GM21447 (cell line): ENCODE measurements around the gene SKAP2.

Experiments used
- ATAC-seq: cut with Tn5 transposase; IDR thresholded peaks from one replicate; pipeline ENCODE4 v1.9.1; 2021; ENCODE audit not compliant: unreplicated experiment

Gene SKAP2

GRCh38 chr7:26668821-26669220 lies 195.6 kb downstream of the SKAP2 start:
- no peak for ATAC-seq

DNA sequence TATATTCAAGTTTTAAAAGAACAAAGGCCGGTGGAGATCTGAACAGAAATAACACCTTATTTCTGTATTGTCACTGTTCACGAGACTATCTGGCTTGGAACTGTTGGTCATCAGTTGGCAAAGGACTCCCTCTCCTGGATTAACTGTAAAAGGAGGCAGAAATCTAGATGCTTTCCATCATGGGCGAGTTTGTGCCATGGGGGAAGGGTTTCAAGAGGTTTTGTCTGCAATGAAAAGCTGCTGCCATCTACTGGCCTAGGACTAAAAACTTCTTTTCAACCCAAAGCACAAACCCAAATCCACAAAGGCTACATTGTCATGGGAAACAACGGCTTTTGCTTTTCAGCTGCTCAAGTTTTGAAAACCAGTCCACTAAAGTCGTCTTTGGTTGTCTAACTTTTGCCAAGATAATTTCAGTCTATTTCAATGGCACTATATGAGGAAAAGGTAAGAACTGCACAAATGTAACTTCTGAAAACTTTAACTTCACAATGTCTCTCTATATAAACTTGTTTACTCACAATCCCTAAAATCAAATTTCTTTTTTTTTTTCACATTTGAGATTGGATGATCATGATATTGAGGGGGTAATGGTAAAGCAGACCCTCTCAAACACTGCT lies 196.8 kb downstream of the SKAP2 start:
- peak; percentile 66 for ATAC-seq

- no peak for ATAC-seq
These were observed 199.5 kb downstream of the SKAP2 start for GRCh38 chr7:26664735-26665416.

DNA sequence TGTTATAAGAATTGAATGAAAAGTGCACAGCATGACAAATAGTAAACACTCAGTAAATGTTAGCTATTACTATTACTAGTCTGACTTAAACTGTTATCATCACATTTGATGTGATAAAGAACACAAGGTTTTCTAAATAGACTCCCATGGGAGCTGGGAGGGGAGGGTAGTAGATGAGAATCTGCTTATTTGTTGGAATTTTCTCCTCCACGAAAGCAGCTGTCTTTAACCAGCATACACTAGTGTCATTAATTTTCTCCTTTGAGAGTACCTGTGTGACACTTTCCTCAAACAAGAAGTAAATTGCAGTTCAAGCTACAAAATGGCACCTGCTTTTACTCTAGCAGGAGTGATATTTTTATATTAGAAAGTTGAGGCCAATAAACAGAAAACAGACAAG lies 200.1 kb downstream of the SKAP2 start:
- no peak for ATAC-seq

DNA sequence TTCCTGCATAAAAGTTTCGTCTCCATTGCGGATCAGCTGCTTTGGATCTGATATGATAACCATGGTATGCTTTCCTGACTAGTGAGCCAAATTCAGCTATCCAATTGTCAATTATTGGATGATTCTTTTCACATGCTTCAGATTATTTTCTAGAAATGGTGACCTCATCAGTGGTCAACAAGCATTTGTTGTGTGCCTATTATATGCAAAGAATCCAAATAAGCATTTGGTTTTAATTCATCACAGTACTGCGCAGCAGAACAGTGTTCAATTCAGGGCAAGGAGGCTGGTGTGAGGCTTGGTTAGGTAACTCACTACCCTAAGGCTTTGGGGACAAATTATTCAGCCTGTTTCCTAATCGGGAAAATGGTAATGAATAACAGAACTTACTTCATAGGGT lies 200.5 kb downstream of the SKAP2 start:
- no peak for ATAC-seq

- no peak for ATAC-seq
These were observed 201.7 kb downstream of the SKAP2 start for GRCh38 chr7:26662646-26663045.

- no peak for ATAC-seq
These were observed 205.3 kb downstream of the SKAP2 start for GRCh38 chr7:26659121-26659520.

GRCh38 chr7:26658389-26659084 lies 205.9 kb downstream of the SKAP2 start:
- ATAC-seq: no peak

DNA sequence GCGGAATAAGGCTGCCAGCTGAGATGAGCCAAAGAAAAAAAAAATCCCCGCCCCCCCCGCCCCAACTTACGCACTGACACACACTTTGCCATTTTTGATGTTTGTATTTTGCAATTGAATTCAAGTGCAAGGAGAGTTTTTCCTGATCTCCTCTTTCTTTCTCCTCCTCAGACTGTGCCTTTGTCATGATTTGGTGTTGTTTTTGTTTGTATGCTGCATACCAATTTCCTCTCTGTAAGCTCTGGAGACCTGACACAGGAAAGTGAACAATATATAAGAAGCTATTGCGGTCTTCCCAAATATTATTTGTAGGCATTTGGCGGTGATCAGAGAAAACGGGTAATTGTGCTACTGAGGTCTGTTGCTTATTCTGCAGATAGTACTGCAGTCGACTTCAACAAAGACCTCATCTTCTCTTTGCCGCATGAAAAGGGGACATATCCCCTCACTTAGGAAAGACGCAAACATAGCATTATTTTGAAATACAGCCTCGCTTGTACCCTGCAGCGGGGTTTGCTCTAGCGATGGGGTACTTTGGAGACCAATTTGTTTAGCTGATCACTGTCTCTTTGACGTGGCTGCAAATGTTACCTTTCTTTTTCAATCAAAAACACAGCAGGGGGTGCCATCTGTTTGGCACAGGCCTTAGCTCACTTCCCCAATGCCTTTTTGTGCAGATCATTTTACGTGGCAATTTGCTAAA lies 206.6 kb downstream of the SKAP2 start:
- no peak for ATAC-seq

DNA sequence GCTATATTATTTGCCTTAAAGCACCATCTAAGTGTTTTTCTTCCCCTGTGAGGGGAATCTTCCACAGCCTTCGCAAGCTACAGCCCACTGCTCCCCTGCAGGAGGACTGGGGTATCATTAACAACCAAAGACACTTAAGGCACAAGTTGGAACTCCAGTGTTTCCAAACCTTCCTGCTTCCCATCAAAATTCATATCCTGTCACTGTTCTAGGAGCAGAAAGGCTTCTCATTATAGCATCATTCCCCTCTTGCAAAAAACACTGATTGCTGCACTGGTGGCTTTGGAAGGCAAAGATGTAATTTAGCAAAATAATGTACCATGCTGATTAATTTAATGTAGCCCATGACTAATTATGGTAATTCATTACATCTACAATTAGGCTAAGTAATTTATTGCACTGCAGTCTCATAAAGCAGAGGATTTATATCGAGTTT lies 207.2 kb downstream of the SKAP2 start:
- ATAC-seq: no peak

DNA sequence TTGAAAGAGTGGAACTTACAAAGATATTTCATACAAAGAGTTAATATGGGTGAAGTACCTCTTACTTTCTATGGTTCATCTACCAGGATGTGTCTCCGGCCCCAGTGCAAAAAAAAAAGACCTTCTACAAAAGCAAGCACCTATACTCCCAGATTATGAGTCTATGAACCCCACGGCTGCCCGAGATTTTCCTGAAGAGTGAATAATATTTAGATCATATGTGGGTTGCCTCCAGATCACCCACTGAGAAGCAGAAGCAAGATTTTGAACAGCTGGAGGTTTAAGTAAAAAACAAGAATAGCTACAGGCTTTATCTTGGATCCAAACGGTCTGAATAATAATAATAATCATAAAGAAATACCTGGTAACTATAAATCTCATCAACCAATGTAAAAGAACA lies 207.7 kb downstream of the SKAP2 start:
- ATAC-seq: no peak

GRCh38 chr7:26655781-26656180 lies 208.6 kb downstream of the SKAP2 start:
- ATAC-seq: no peak

GRCh38 chr7:26653430-26654399 lies 210.7 kb downstream of the SKAP2 start:
- no peak for ATAC-seq

- ATAC-seq: no peak
These were observed 211.8 kb downstream of the SKAP2 start for GRCh38 chr7:26652401-26653100.

- no peak for ATAC-seq
These were observed 214.3 kb downstream of the SKAP2 start for GRCh38 chr7:26650103-26650502.

GRCh38 chr7:26649388-26649787 lies 215.0 kb downstream of the SKAP2 start:
- ATAC-seq: no peak

GRCh38 chr7:26648554-26648953 lies 215.8 kb downstream of the SKAP2 start:
- no peak for ATAC-seq

DNA sequence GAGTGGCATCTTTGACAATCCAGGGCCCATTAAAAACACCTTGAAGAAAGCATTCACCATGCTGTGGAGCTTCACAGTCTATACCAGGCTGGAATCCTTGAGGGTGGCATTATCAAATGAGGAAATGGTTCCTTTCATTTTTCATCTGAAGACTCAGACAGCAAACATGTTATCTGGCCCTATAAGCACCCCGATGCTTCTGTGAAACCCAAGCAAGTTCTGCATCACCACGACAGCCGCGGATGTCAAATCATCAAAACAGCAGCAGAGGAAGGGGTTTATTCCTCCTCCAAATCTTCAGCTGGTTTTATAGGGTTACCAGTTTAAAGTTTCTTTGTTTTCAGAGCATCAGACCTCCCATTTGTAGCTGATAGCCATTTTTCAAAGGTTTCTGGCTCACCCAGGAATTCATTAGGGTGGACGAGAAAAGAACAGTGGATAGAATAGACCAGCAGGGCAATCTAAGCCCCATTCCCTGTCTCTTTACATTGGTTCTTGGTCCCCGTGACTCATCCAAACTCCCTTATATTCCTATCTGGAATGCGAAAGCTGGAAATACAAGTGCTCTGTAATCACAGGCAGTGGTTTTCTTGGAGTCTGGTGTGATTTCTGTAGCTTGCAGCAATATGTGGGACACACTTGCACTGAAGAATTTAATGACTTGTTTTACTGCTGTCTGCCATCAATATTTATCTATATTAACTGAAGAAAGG lies 217.9 kb downstream of the SKAP2 start:
- ATAC-seq: no peak

DNA sequence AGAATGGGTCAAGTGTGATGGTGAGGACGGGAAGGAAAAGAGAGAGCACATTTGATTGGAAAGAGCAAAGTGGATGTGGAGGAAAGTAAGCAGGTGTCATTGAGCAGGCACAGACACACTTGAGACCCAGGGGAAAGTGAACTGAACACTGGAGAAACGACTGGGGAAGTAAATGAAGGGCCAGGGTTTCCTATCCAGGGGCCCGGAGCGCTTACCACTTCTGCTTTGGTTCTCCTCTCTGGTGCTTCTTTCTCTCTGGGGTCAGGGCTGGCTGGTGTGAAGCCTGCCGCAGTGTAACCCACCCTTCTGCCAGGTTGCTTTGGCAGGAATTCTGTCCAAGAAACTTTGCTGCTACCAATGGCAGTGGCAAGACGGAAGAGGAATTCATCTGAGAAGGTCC lies 219.3 kb downstream of the SKAP2 start:
- ATAC-seq: no peak
